ENCODE data around the gene PNPO. TPM values are rescaled to one million over a fixed set of nuclear protein-coding genes. Genes with fewer than 3 reads are reported as not detected.

PNPO gene
- total RNA-seq, 2 experiments from 2014 or later, result 14.7 to 33.8 TPM

- Histone ChIP-seq H2AFZ (ENCODE audit: low read length) (no peak overlapping the region), H3K9me2 (ENCODE audit: insufficient read depth, low read length) (no peaks in the 10 kb centered on the region), H3K4me3 (ENCODE audit: low read depth, low read length, poor library complexity, severe bottlenecking) (no peak overlapping the region), H4K20me1 (ENCODE audit: insufficient read depth, low read length) (no peaks in the 10 kb centered on the region), H3K4me2 (ENCODE audit: low read length) (no peak overlapping the region), H3K27ac (ENCODE audit: low read depth, low read length, poor library complexity, severe bottlenecking) (no peak overlapping the region), H3K4me1 (ENCODE audit: insufficient read depth, low read length, poor library complexity, severe bottlenecking) (no peaks in the 10 kb centered on the region), H3K79me2 (ENCODE audit: insufficient read depth, low read depth, low read length) (no peaks in the 10 kb centered on the region), H3K36me3 (ENCODE audit: insufficient read depth, low read length) (peaks cover 28% of the 10 kb centered on the region), H3K9me3 (ENCODE audit: low read length) (no peaks in the 10 kb centered on the region)
- no peak for DNase-seq (ENCODE audit: low spot score)
- intact Hi-C loops (cut with micrococcal nuclease; ENCODE audit: unreplicated experiment), result no loop called here
- POLR2A ChIA-PET, result no interaction called here
- CTCF ChIA-PET (ENCODE audit: unreplicated experiment), result no interaction called here
- BruUV-seq (replicated peaks), result no TSS peak
- TF ChIP-seq CTCF (conservative IDR thresholded peaks at IDR 0.05; ENCODE audit: low read length), result no peak
- no peak for TF ChIP-seq EZH2phosphoT487 (IDR thresholded peaks at IDR 0.05; ENCODE audit: borderline replicate concordance, low read depth, low read length)
Observed at GRCh38 chr17:47913050-47913449, 28.3 kb upstream of the PNPO start.

- no peak for DNase-seq (ENCODE audit: low spot score)
- H3K9me3 ChIP-seq (ENCODE audit: low read length), result no peaks in the 10 kb centered on the region
- no peaks in the 10 kb centered on the region for H3K4me1 ChIP-seq (ENCODE audit: insufficient read depth, low read length, poor library complexity, severe bottlenecking)
- H4K20me1 ChIP-seq (ENCODE audit: insufficient read depth, low read length), result no peaks in the 10 kb centered on the region
- ChIA-PET CTCF (ENCODE audit: unreplicated experiment) (no interaction called here), POLR2A (no interaction called here)
- intact Hi-C loops (cut with micrococcal nuclease; ENCODE audit: unreplicated experiment), result no loop called here
- peaks cover 19% of the 10 kb centered on the region for H3K36me3 ChIP-seq (ENCODE audit: insufficient read depth, low read length)
- no peak overlapping the region for H3K4me3 ChIP-seq (ENCODE audit: low read depth, low read length, poor library complexity, severe bottlenecking)
- no peaks in the 10 kb centered on the region for H3K9me2 ChIP-seq (ENCODE audit: insufficient read depth, low read length)
- no TSS peak for BruUV-seq (replicated peaks)
- H3K79me2 ChIP-seq (ENCODE audit: insufficient read depth, low read depth, low read length), result no peaks in the 10 kb centered on the region
- no peak overlapping the region for H3K27ac ChIP-seq (ENCODE audit: low read depth, low read length, poor library complexity, severe bottlenecking)
- H2AFZ ChIP-seq (ENCODE audit: low read length), result no peak overlapping the region
- H3K4me2 ChIP-seq (ENCODE audit: low read length), result no peak overlapping the region
- TF ChIP-seq EZH2phosphoT487 (IDR thresholded peaks at IDR 0.05; ENCODE audit: borderline replicate concordance, low read depth, low read length) (no peak), CTCF (conservative IDR thresholded peaks at IDR 0.05; ENCODE audit: low read length) (no peak)
Observed at GRCh38 chr17:47914306-47914948, 26.9 kb upstream of the PNPO start.

- CTCF ChIA-PET (ENCODE audit: unreplicated experiment), result no interaction called here
- H3K9me3 ChIP-seq (ENCODE audit: low read length), result no peaks in the 10 kb centered on the region
- BruUV-seq (replicated peaks), result no TSS peak
- intact Hi-C loops (cut with micrococcal nuclease; ENCODE audit: unreplicated experiment), result no loop called here
- no peak for DNase-seq (ENCODE audit: low spot score)
- POLR2A ChIA-PET, result no interaction called here
- no peaks in the 10 kb centered on the region for H3K9me2 ChIP-seq (ENCODE audit: insufficient read depth, low read length)
- no peaks in the 10 kb centered on the region for H3K4me1 ChIP-seq (ENCODE audit: insufficient read depth, low read length, poor library complexity, severe bottlenecking)
- no peak overlapping the region for H3K27ac ChIP-seq (ENCODE audit: low read depth, low read length, poor library complexity, severe bottlenecking)
- H3K36me3 ChIP-seq (ENCODE audit: insufficient read depth, low read length), result peaks cover 19% of the 10 kb centered on the region
- no peak for TF ChIP-seq EZH2phosphoT487 (IDR thresholded peaks at IDR 0.05; ENCODE audit: borderline replicate concordance, low read depth, low read length)
- no peak for TF ChIP-seq CTCF (conservative IDR thresholded peaks at IDR 0.05; ENCODE audit: low read length)
- H3K79me2 ChIP-seq (ENCODE audit: insufficient read depth, low read depth, low read length), result no peaks in the 10 kb centered on the region
- H3K4me2 ChIP-seq (ENCODE audit: low read length), result no peak overlapping the region
- H4K20me1 ChIP-seq (ENCODE audit: insufficient read depth, low read length), result no peaks in the 10 kb centered on the region
- H3K4me3 ChIP-seq (ENCODE audit: low read depth, low read length, poor library complexity, severe bottlenecking), result no peak overlapping the region
- no peak overlapping the region for H2AFZ ChIP-seq (ENCODE audit: low read length)
Observed at GRCh38 chr17:47915776-47916398, 25.5 kb upstream of the PNPO start.

Data from OCI-LY7 (cell line).